Smooth muscle cell of bladder (primary cell): ENCODE results near the gene PGA4. TPM values are rescaled to one million over a fixed set of nuclear protein-coding genes. Genes with fewer than 3 reads are reported as not detected.

ENCODE experiments used
- total RNA-seq: library from RNA; depleted of rRNA; stranded (reverse); fragments of >200 nt; gene quantifications from 2 replicates; pipeline ENCODE4 v1.2.3, GENCODE V29; 2014

Gene PGA4
- not detected in 2 replicates for total RNA-seq

GRCh38 chr11:61222047-61222446 lies at the start of gene PGA4:
TSS of gene PGA4 (plus strand) at chr11:61222347. CDS start at chr11:61222401, 54 bp downstream.

GRCh38 chr11:61202950-61203746 lies 19.0 kb upstream of the PGA4 start, which contains the start of gene PGA3:
TSS of gene PGA3 (plus strand) at chr11:61203515. CDS start at chr11:61203565, 50 bp downstream.

GRCh38 chr11:61240875-61241274 lies 18.7 kb downstream of the PGA4 start, which contains the start of gene PGA5:
TSS of gene PGA5 (plus strand) at chr11:61241175. CDS start at chr11:61241227, 52 bp downstream.

Other genes starting within 250 kb of the PGA4 start
- not detected in 2 replicates for gene CD5, start 119.9 kb upstream of the PGA4 start, total RNA-seq
- gene VPS37C, start 60.9 kb upstream of the PGA4 start, total RNA-seq: 5.5 and 7.6 TPM in 2 replicates
- gene PGA3, start 18.8 kb upstream of the PGA4 start, total RNA-seq: 0.57 TPM in 1 of 2 replicates, not detected in the other
- gene PGA5, start 18.8 kb downstream of the PGA4 start, total RNA-seq: not detected in 2 replicates
- gene VWCE, start 73.0 kb downstream of the PGA4 start, total RNA-seq: 0.85 and 1.7 TPM in 2 replicates
- gene DDB1, start 110.8 kb downstream of the PGA4 start, total RNA-seq: 374 and 408 TPM in 2 replicates
- gene TKFC, start 110.9 kb downstream of the PGA4 start, total RNA-seq: 16.0 and 20.1 TPM in 2 replicates
- 89.6 and 101 TPM in 2 replicates for gene CYB561A3, start 139.5 kb downstream of the PGA4 start, total RNA-seq
- gene TMEM138, start 140.0 kb downstream of the PGA4 start, total RNA-seq: 14.8 and 19.7 TPM in 2 replicates
- 8.8 and 9.9 TPM in 2 replicates for gene TMEM216, start 170.2 kb downstream of the PGA4 start, total RNA-seq
- gene CPSF7, start 207.6 kb downstream of the PGA4 start, total RNA-seq: 8.1 and 10.3 TPM in 2 replicates
- 41.0 and 47.0 TPM in 2 replicates for gene SDHAF2, start 207.8 kb downstream of the PGA4 start, total RNA-seq